WTC11 (cell line): ENCODE data around the gene CCDC126. TPM values are rescaled to one million over a fixed set of nuclear protein-coding genes. Genes with fewer than 3 reads are reported as not detected.

ENCODE experiments used
- ATF2 ChIP-seq: sonication (generic); formaldehyde crosslinking; IDR thresholded peaks from 2 replicates; pipeline ENCODE4 v1.8.1; 2022; ENCODE audit warnings: low read depth, missing genetic modification reagents, borderline replicate concordance
- ATF3 ChIP-seq: sonication (generic); formaldehyde crosslinking; conservative IDR thresholded peaks from 2 replicates; pipeline ENCODE4 v1.8.1; 2022; ENCODE audit warnings: mild to moderate bottlenecking, missing genetic modification reagents
- ATF6 ChIP-seq: sonication (generic); formaldehyde crosslinking; IDR thresholded peaks from 2 replicates; pipeline ENCODE4 v1.8.1; 2023; ENCODE audit warnings: mild to moderate bottlenecking, missing genetic modification reagents
- CREM ChIP-seq: sonication (generic); formaldehyde crosslinking; IDR thresholded peaks from 2 replicates; pipeline ENCODE4 v1.8.1; 2022; ENCODE audit warnings: mild to moderate bottlenecking, missing genetic modification reagents, moderate library complexity
- ESRRA ChIP-seq: sonication (generic); formaldehyde crosslinking; IDR thresholded peaks from 2 replicates; pipeline ENCODE4 v1.8.1; 2022; ENCODE audit warnings: mild to moderate bottlenecking, missing genetic modification reagents, borderline replicate concordance
- FOXP1 ChIP-seq: sonication (generic); formaldehyde crosslinking; IDR thresholded peaks from 2 replicates; pipeline ENCODE4 v1.8.0; 2022; ENCODE audit warnings: missing genetic modification reagents, mild to moderate bottlenecking, moderate library complexity, borderline replicate concordance
- FOXP4 ChIP-seq: sonication (generic); formaldehyde crosslinking; IDR thresholded peaks from 2 replicates; pipeline ENCODE4 v1.8.0; 2022; ENCODE audit warnings: mild to moderate bottlenecking, missing genetic modification reagents
- GABPB1 ChIP-seq: sonication (generic); formaldehyde crosslinking; IDR thresholded peaks from 2 replicates; pipeline ENCODE4 v1.8.1; 2023; ENCODE audit warnings: mild to moderate bottlenecking, missing genetic modification reagents
- HMGXB4 ChIP-seq: sonication (generic); formaldehyde crosslinking; IDR thresholded peaks from 2 replicates; pipeline ENCODE4 v1.8.1; 2023; ENCODE audit warnings: mild to moderate bottlenecking, moderate library complexity, missing genetic modification reagents
- IRF1 ChIP-seq: sonication (generic); formaldehyde crosslinking; IDR thresholded peaks from 2 replicates; pipeline ENCODE4 v1.8.0; 2023; ENCODE audit warnings: missing genetic modification reagents
- JAZF1 ChIP-seq: fragments of 250-450 bp; sonication (Bioruptor Pico); IDR thresholded peaks from 2 replicates; pipeline ENCODE4 v1.9.0; 2021; ENCODE audit warnings: moderate library complexity, mild to moderate bottlenecking, inconsistent platforms
- JUN ChIP-seq: sonication (generic); formaldehyde crosslinking; IDR thresholded peaks from 2 replicates; pipeline ENCODE4 v1.8.0; 2023; ENCODE audit warnings: mild to moderate bottlenecking, missing genetic modification reagents
- RORB ChIP-seq: fragments of 250-450 bp; sonication (Bioruptor Pico); IDR thresholded peaks from 2 replicates; pipeline ENCODE4 v1.9.0; 2021; ENCODE audit warnings: mild to moderate bottlenecking
- SMAD3 ChIP-seq: sonication (generic); formaldehyde crosslinking; IDR thresholded peaks from 2 replicates; pipeline ENCODE4 v1.8.0; 2022; ENCODE audit warnings: missing genetic modification reagents, mild to moderate bottlenecking, borderline replicate concordance
- SOX15 ChIP-seq: fragments of 250-450 bp; sonication (Bioruptor Pico); IDR thresholded peaks from 2 replicates; pipeline ENCODE4 v1.9.0; 2021; ENCODE audit warnings: mild to moderate bottlenecking
- TEAD4 ChIP-seq: sonication (generic); formaldehyde crosslinking; IDR thresholded peaks from 2 replicates; pipeline ENCODE4 v1.8.0; 2022; ENCODE audit warnings: mild to moderate bottlenecking, missing genetic modification reagents
- ZMAT4 ChIP-seq: fragments of 250-450 bp; sonication (Bioruptor Pico); IDR thresholded peaks from 2 replicates; pipeline ENCODE4 v1.9.0; 2021; ENCODE audit warnings: mild to moderate bottlenecking
- ZNF263 ChIP-seq: sonication (generic); formaldehyde crosslinking; IDR thresholded peaks from 2 replicates; pipeline ENCODE4 v1.8.1; 2022; ENCODE audit warnings: low read depth, mild to moderate bottlenecking, moderate library complexity, missing genetic modification reagents
- ZNF281 ChIP-seq: sonication (generic); formaldehyde crosslinking; IDR thresholded peaks from 2 replicates; pipeline ENCODE4 v1.8.0; 2023; ENCODE audit warnings: mild to moderate bottlenecking, missing genetic modification reagents
- ZNF396 ChIP-seq: fragments of 250-450 bp; sonication (Bioruptor Pico); IDR thresholded peaks from 2 replicates; pipeline ENCODE4 v1.8.0; 2021; ENCODE audit warnings: mild to moderate bottlenecking, moderate library complexity, borderline replicate concordance
- ZNF423 ChIP-seq: fragments of 250-450 bp; sonication (Bioruptor Pico); IDR thresholded peaks from 2 replicates; pipeline ENCODE4 v2.1.2; 2022; ENCODE audit warnings: mild to moderate bottlenecking, moderate library complexity
- ZNF512 ChIP-seq: sonication (generic); formaldehyde crosslinking; IDR thresholded peaks from 2 replicates; pipeline ENCODE4 v1.8.1; 2022; ENCODE audit warnings: missing genetic modification reagents, borderline replicate concordance
- ZSCAN18 ChIP-seq: fragments of 250-450 bp; sonication (Bioruptor Pico); IDR thresholded peaks from 2 replicates; pipeline ENCODE4 v2.1.2; 2022; ENCODE audit warnings: mild to moderate bottlenecking, moderate library complexity
- total RNA-seq: library from RNA; stranded (reverse); gene quantifications from 3 replicates; pipeline ENCODE4 v1.2.3, GENCODE V29; 2021

Gene CCDC126
- total RNA-seq, 1 experiment from 2014 or later: 5.1 TPM

GRCh38 chr7:23679898-23680413 is 82.8 kb downstream of the CCDC126 start, which contains the start of gene FAM221A (continued):
- peak; percentile 84; the same call in 1 of the 2 replicates for TF ChIP-seq IRF1
- TF ChIP-seq ATF6: no peak
- TF ChIP-seq SMAD3: peak; percentile 95
- TF ChIP-seq ZNF396 (CRISPR knock-in tag): no peak
- no peak for TF ChIP-seq SOX15
- peak; percentile 93 for TF ChIP-seq FOXP4 (CRISPR knock-in tag)
- peak; percentile 65 for TF ChIP-seq HMGXB4
- TF ChIP-seq ZMAT4: no peak
- TF ChIP-seq JUN (CRISPR knock-in tag): peak; percentile 55; the same call in 1 of the 2 replicates
- TF ChIP-seq ZNF423 (CRISPR knock-in tag): no peak
- TF ChIP-seq JAZF1 (CRISPR knock-in tag): no peak
- peak; percentile 47; the same call in 1 of the 2 replicates for TF ChIP-seq ZNF263 (CRISPR knock-in tag)
- TF ChIP-seq FOXP1: peak; percentile 96
- TF ChIP-seq ATF2: 0 out of 2 replicates have a peak, but pooled peaks have one; percentile 66
- no peak for TF ChIP-seq ZSCAN18 (CRISPR knock-in tag)
- peak; percentile 75; the same call in 1 of the 2 replicates for TF ChIP-seq CREM (CRISPR knock-in tag)
- no peak for TF ChIP-seq RORB
- no peak for TF ChIP-seq ZNF512
- TF ChIP-seq TEAD4 (CRISPR knock-in tag): peak; percentile 74; the same call in 1 of the 2 replicates
- TF ChIP-seq GABPB1 (CRISPR knock-in tag): no peak
- TF ChIP-seq ZNF281 (CRISPR knock-in tag): peak; percentile 96
- peak; percentile 85 for TF ChIP-seq ESRRA (CRISPR knock-in tag)
- 0 out of 2 replicates have a peak, but pooled peaks have one; percentile 17 for TF ChIP-seq ATF3 (CRISPR knock-in tag)
